Panc1 (cell line): ENCODE results near the gene UCHL5. TPM values are rescaled to one million over a fixed set of nuclear protein-coding genes. Genes with fewer than 3 reads are reported as not detected.

Experiments
- ATAC-seq: fragments of 200-7000 bp; cut with Tn5 transposase; 2 replicates; pipeline ENCODE4 v1.9.1; 2020; ENCODE audit warnings: mild to moderate bottlenecking, moderate library complexity
- BruUV-seq: library from RNA; stranded (reverse); fragments of 400-500 nt; replicated peaks from 2 replicates; lab custom pipeline; 2021; lab: Mats Ljungman, UMichigan
- CTCF ChIA-PET: fragments of 300-600 bp; sonication (Branson Sonifier 250); formaldehyde crosslinking; loops from one replicate; lab custom pipeline; 2022; ENCODE audit warnings: antibody characterized with exemption; lab: Charles Lee
- POLR2A ChIA-PET: fragments of 300-600 bp; sonication (Branson Sonifier 250); formaldehyde crosslinking; loops from one replicate; lab custom pipeline; 2022; ENCODE audit warnings: antibody characterized with exemption; lab: Charles Lee
- DNase-seq: peaks from one replicate; pipeline ENCODE4 v3.0.0-alpha.2; 2010; ENCODE audit warnings: low read depth, low spot score
- H3K27ac ChIP-seq: 2 replicates; pipeline ENCODE4 v1.5.1; 2011; ENCODE audit warnings: mild to moderate bottlenecking, low read length, inconsistent platforms
- H3K27me3 ChIP-seq: fragments of 200-500 bp; sonication (Bioruptor generic); 2 replicates; pipeline ENCODE4 v1.6.0; 2014; ENCODE audit warnings: low read length, inconsistent platforms; ENCODE audit not compliant: control insufficient read depth, insufficient read depth
- H3K36me3 ChIP-seq: fragments of 200-500 bp; sonication (Bioruptor generic); 2 replicates; pipeline ENCODE4 v1.5.1; 2014; ENCODE audit warnings: inconsistent platforms, mild to moderate bottlenecking, low read length, moderate library complexity; ENCODE audit not compliant: control insufficient read depth, insufficient read depth
- H3K4me1 ChIP-seq: 2 replicates; pipeline ENCODE4 v1.5.1; 2011; ENCODE audit warnings: inconsistent platforms, mild to moderate bottlenecking, low read length, moderate library complexity; ENCODE audit not compliant: control insufficient read depth, insufficient read depth
- H3K4me3 ChIP-seq, 2 experiments: 2 replicates each; pipeline ENCODE4 v1.5.1; 2011 to 2012; ENCODE audit warnings: low read depth in 2 of 2, low read length in 2 of 2, mild to moderate bottlenecking in 2 of 2, inconsistent platforms in 1 of 2, moderate library complexity in 1 of 2
- H3K9me3 ChIP-seq: fragments of 200-500 bp; sonication (Bioruptor generic); 2 replicates; pipeline ENCODE4 v1.5.1; 2014; ENCODE audit warnings: low read depth, mild to moderate bottlenecking, inconsistent platforms, low read length, moderate library complexity; ENCODE audit not compliant: control insufficient read depth, insufficient read depth
- POLR2AphosphoS5 ChIP-seq: IDR thresholded peaks from 2 replicates; pipeline ENCODE4 v1.6.1; 2012; ENCODE audit warnings: mild to moderate bottlenecking, low read depth, low read length, moderate library complexity
- SIN3A ChIP-seq: IDR thresholded peaks from 2 replicates; pipeline ENCODE4 v1.6.1; 2012; ENCODE audit warnings: low read depth, mild to moderate bottlenecking, low read length, moderate library complexity, borderline replicate concordance; ENCODE audit not compliant: insufficient read depth
- TCF7L2 ChIP-seq: IDR thresholded peaks from 2 replicates; pipeline ENCODE4 v1.6.1; 2011; ENCODE audit warnings: mild to moderate bottlenecking, low read depth, low read length, inconsistent platforms
- in situ Hi-C: cut with HindIII; loops from 2 replicates; pipeline ENCODE4 v1.10.0; 2016; ENCODE audit warnings: low sequenced_read_pairs, low pct_unique_long_range_greater_than_20kb
- intact Hi-C: fragments of 100-400 bp; cut with micrococcal nuclease; formaldehyde crosslinking; loops from one replicate; pipeline ENCODE4 v1.10.0; 2022; ENCODE audit not compliant: unreplicated experiment
- total RNA-seq: library from RNA; stranded (reverse); gene quantifications from one replicate; pipeline ENCODE4 v1.2.1, GENCODE V29; 2021; ENCODE audit not compliant: unreplicated experiment
- TF ChIP-seq, protein P1 (sequence below): fragments of 450-650 bp; IDR thresholded peaks from 2 replicates; pipeline ENCODE4 v1.5.1; 2017; ENCODE audit warnings: mild to moderate bottlenecking
- TF ChIP-seq, protein P2 (sequence below), 2 experiments: IDR thresholded peaks; 2 replicates each; pipeline ENCODE4 v1.6.1; 2011 to 2012; ENCODE audit warnings: low read depth in 2 of 2, control low read depth in 1 of 2, low read length in 1 of 2, mild to moderate bottlenecking in 1 of 2, moderate library complexity in 1 of 2; ENCODE audit not compliant: insufficient read depth in 1 of 2

Gene UCHL5
- total RNA-seq, 1 experiment from 2014 or later: 42.6 TPM

DNA sequence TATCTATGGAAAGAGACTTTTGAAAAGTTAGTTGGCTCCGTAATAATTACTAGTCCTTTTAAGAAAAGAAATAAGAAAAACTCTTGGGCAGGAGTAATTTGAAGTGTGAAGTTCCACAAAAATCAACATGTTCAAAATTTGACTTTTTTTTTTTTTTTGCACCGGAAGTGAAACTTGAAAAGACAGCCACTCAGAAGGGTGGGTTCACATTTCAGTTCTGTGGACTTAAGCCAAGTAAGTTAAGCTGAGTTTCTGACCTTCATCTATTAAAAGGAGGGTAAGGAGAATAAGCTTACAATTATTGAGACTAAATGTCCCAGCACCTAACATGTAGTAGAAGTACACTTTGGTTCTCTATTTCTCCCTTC, 11.2 kb upstream of the UCHL5 start:
- H3K4me1 ChIP-seq: peaks cover 10% of the 10 kb centered on the region; the same call in 1 of the 2 replicates
- H3K4me3 ChIP-seq: no peak overlapping the region
- no peak for ATAC-seq
- no peak overlapping the region for H3K27ac ChIP-seq
- TF ChIP-seq, protein P1, sequence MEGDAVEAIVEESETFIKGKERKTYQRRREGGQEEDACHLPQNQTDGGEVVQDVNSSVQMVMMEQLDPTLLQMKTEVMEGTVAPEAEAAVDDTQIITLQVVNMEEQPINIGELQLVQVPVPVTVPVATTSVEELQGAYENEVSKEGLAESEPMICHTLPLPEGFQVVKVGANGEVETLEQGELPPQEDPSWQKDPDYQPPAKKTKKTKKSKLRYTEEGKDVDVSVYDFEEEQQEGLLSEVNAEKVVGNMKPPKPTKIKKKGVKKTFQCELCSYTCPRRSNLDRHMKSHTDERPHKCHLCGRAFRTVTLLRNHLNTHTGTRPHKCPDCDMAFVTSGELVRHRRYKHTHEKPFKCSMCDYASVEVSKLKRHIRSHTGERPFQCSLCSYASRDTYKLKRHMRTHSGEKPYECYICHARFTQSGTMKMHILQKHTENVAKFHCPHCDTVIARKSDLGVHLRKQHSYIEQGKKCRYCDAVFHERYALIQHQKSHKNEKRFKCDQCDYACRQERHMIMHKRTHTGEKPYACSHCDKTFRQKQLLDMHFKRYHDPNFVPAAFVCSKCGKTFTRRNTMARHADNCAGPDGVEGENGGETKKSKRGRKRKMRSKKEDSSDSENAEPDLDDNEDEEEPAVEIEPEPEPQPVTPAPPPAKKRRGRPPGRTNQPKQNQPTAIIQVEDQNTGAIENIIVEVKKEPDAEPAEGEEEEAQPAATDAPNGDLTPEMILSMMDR: peak; percentile 43; the same call in 1 of the 2 replicates
- TF ChIP-seq POLR2AphosphoS5: no peak
- BruUV-seq: no TSS peak
- no peaks in the 10 kb centered on the region for H3K9me3 ChIP-seq
- in situ Hi-C loops (no loop called here), intact Hi-C loops (no loop called here)
- ChIA-PET POLR2A (interaction anchor here (0.7 kb wide), 1 partner anchor 11 kb away, joined by 3 read pairs; the partner anchor contains the start of genes RO60 and UCHL5), CTCF (interaction anchor here (0.7 kb wide), 1 partner anchor 361 kb away, joined by 6 read pairs; no protein-coding TSS in a partner anchor)
- DNase-seq: no peak
- no peaks in the 10 kb centered on the region for H3K27me3 ChIP-seq
- no peaks in the 10 kb centered on the region; the same call in 1 of the 2 replicates for H3K36me3 ChIP-seq

DNA sequence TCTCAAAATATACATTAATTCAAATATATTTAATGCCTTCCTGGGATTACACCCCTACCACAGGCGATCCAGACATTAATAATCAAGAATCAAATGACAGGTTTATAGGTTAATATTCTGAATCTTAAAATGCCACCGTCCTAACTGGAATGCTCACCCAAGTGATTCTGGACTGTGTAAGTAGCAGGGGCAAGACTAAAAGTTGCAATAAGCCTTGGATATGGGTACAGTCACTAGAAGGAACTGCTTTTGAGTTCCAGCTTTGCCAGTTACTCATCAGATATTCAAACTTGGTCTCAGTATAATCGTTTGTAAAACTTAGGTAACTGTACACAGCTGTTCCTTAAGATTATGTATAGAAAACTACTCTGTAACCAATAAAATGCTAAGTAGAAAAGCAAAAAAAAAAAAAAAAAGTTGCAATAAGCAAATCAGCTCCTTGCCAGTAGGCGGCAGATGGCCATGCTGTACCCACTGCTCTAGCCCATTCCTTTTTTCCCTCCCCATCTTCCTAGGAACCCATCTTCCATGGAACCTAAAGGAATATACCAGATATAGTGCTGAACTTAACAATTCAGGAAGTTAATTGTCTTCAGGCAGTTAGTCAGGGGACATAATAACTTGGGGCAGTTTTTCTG, 10.7 kb upstream of the UCHL5 start:
- Histone ChIP-seq H3K9me3 (no peaks in the 10 kb centered on the region), H3K4me1 (peaks cover 10% of the 10 kb centered on the region; the same call in 1 of the 2 replicates), H3K36me3 (no peaks in the 10 kb centered on the region; the same call in 1 of the 2 replicates), H3K27me3 (no peaks in the 10 kb centered on the region), H3K4me3 (no peak overlapping the region), H3K27ac (no peak overlapping the region)
- BruUV-seq: no TSS peak
- in situ Hi-C loops: no loop called here
- TF ChIP-seq SIN3A: no peak
- TF ChIP-seq, protein P1: peak; percentile 69
- CTCF ChIA-PET: no interaction called here
- intact Hi-C loops: no loop called here
- POLR2A ChIA-PET: no interaction called here
- ATAC-seq (peak; percentile 82), DNase-seq (no peak)

DNA sequence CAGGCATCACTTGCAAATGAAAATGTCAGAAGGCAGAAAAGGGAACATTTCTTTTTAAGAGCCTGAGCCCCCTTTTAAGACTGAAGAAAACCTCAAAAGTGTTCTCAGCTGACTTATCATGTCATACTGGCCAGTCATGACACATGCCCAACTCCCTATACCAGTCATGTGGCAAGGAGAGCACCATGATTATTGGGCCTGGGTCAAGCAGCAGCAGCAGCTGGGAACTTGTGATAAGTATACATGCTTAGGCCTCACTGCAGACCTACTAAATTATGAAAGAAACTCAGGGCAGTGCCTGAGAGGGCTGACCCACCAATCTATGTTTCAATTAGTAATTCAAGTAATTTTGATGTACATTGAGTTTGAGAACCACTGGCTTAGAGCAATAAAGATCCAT, 8.9 kb upstream of the UCHL5 start:
- Histone ChIP-seq H3K4me3 (no peak overlapping the region), H3K9me3 (no peaks in the 10 kb centered on the region), H3K27ac (no peak overlapping the region), H3K4me1 (peaks cover 10% of the 10 kb centered on the region; the same call in 1 of the 2 replicates), H3K36me3 (no peaks in the 10 kb centered on the region; the same call in 1 of the 2 replicates), H3K27me3 (no peaks in the 10 kb centered on the region)
- ATAC-seq (no peak), DNase-seq (no peak)
- intact Hi-C loops: no loop called here
- ChIA-PET POLR2A (no interaction called here), CTCF (interaction anchor here (0.6 kb wide), 1 partner anchor 572 kb away, joined by 3 read pairs; no protein-coding TSS in a partner anchor)
- in situ Hi-C loops: no loop called here
- BruUV-seq: no TSS peak
- TF ChIP-seq TCF7L2 (no peak), POLR2AphosphoS5 (no peak)
- TF ChIP-seq, protein P1: no peak
- TF ChIP-seq, protein P2, sequence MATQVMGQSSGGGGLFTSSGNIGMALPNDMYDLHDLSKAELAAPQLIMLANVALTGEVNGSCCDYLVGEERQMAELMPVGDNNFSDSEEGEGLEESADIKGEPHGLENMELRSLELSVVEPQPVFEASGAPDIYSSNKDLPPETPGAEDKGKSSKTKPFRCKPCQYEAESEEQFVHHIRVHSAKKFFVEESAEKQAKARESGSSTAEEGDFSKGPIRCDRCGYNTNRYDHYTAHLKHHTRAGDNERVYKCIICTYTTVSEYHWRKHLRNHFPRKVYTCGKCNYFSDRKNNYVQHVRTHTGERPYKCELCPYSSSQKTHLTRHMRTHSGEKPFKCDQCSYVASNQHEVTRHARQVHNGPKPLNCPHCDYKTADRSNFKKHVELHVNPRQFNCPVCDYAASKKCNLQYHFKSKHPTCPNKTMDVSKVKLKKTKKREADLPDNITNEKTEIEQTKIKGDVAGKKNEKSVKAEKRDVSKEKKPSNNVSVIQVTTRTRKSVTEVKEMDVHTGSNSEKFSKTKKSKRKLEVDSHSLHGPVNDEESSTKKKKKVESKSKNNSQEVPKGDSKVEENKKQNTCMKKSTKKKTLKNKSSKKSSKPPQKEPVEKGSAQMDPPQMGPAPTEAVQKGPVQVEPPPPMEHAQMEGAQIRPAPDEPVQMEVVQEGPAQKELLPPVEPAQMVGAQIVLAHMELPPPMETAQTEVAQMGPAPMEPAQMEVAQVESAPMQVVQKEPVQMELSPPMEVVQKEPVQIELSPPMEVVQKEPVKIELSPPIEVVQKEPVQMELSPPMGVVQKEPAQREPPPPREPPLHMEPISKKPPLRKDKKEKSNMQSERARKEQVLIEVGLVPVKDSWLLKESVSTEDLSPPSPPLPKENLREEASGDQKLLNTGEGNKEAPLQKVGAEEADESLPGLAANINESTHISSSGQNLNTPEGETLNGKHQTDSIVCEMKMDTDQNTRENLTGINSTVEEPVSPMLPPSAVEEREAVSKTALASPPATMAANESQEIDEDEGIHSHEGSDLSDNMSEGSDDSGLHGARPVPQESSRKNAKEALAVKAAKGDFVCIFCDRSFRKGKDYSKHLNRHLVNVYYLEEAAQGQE (IDR thresholded peaks at IDR 0.05; ENCODE audit: insufficient read depth in 1 of 2, low read depth in 2 of 2, low read length in 1 of 2): no peak
